Measurements from ENCODE around the gene OR5T2.
"Not testable (repeated sequence)": the region's sequence is repeated elsewhere in the genome, so short reads cannot be mapped to it uniquely, and the experiment has no call there.

The OR5T2 gene

DNA sequence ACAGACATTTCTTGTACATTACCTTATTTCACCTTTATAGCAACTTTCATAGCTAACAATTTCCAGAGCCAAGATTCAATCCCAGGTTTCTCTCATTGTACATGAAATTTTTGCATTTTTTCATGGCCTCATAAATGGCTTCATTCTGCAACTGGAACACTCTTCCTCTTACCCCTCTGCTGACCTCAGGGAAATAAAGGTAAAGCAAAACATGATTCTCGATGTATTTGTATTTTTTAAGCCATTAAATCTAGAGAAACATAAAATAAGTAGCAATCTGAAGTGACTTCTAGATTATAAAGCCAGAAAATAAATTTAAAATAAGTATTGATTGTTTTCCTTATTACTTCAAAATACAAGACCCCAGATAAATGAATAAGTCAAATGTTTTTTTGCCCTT is at the start of gene OR5T2:
Gene OR5T2 (minus strand): TSS at position 101 of the 400 bp plus-strand sequence. CDS start 1,193 bp downstream, outside the sequence.
- no peak for DNase-seq (ENCODE audit: low read depth, low spot score)

DNA sequence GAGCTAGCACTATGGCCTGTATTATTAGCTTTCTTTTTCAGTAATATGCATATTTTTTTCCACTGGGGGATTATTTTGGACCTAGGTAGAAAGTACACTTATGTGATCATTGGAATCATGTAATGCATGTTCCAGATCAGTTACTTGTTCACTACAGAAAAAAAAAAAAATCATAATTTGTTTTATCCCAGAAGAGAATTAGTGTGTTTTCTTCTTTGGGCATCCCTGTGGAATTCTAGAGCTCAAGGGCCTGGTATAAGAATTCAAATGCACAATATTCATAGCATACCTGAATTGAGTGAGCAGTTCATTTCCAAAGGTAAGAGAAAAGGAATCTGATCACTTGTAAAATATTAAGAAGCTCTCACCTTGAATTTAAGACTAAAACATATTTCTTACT is 39.8 kb upstream of the OR5T2 start, which contains the start of gene OR5T1:
Gene OR5T1 (plus strand): TSS at position 301 of the 400 bp plus-strand sequence. CDS start 1,485 bp downstream, outside the sequence.
- no peak for DNase-seq (ENCODE audit: low read depth, low spot score)

DNA sequence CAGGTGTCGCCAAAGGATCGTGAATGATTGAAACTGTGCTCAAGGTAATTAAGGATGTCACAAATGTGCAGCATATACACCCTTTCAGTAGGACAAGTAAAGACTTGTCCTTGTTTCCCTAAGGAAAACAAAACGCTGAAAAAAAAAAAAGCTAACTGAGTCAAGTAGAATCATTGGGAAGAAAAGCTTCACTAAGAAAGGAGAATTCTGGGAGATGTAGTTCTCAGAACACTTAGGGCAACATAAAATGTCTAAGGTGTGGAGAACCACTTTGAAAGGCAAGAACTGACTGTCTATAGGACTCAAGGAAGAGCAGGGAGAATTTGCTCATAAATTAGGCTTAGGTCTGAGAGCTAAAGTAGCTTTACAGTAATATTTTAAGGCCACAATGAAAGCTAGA is 37.0 kb upstream of the OR5T2 start:
- no peak for DNase-seq (ENCODE audit: low read depth, low spot score)

DNA sequence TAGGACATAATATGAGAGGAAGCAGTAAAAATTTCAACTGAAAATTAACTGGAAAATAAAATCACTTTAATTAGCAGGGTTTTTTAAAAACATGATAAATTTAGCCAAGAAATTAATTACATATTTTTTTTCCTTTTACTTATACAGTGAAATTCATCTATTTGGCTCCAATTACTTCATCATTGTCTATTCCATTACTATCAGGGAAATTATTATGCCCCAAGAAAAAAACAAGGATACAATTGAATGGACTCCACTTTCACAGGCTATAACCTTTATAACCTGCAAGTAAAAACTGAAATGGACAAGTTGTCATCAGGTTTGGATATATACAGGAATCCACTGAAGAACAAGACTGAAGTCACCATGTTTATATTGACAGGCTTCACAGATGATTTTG is 17.9 kb upstream of the OR5T2 start, which contains the start of gene OR5T3:
Gene OR5T3 (plus strand): TSS at position 301 of the 400 bp plus-strand sequence. CDS start 0 bp downstream, at position 301.
- DNase-seq (ENCODE audit: low read depth, low spot score): no peak

DNA sequence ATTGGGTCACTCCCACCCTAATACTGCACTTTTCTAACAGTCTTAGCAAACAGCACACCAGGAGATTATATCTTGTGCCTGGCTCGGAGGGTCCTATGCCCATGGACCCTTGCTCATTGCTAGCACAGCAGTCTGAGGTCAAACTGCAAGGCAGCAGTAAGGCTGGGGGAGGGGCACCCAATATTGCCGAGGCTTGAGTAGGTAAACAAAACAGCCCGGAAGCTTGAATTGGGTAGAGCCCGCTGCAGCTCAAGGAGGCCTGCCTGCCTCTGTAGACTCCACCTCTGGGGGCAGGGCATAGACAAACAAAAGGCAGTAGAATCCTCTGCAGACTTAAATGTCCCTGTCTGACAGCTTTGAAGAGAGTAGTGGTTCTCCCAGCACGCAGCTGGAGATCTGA is 14.3 kb downstream of the OR5T2 start:
- DNase-seq (ENCODE audit: low read depth, low spot score): not testable (repeated sequence)

DNA sequence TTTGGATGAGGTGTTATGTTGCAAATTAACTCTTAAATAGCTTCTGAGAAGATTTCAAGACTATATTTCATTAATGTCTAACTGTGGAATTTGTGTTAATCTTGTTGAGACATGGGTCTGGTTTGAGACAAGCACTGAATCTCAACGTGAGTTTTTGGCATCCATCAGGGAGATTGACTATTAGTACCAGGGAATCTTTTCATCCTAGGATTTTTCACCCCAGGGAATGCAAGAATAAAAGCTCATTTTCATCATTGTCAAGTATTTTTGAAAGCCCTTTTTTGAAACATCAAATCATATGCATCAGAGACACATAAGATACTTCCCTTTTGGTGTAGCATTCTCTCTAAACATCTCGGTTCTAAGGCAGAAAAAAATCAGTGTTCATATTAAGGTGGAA is 19.5 kb downstream of the OR5T2 start:
- DNase-seq (ENCODE audit: low read depth, low spot score): no peak

DNA sequence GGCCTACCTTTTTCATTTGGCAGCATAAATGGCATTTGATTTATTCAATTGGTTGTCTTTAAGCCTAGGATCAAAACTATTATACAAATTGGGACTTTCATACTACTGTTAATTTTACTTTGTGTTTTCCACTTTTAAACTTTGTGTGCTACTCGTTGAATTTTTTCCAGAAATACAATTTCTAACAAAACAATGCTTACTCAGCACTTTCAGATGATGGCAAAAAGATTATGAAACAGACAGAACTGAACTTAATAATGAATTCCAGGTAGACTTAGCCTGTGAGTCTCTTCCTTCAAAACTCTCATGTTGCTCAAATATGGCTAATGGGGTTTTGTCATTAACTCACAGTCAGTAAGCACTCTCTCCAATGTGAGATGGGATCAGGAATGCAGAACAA is 26.3 kb downstream of the OR5T2 start:
- no peak for DNase-seq (ENCODE audit: low read depth, low spot score)

DNA sequence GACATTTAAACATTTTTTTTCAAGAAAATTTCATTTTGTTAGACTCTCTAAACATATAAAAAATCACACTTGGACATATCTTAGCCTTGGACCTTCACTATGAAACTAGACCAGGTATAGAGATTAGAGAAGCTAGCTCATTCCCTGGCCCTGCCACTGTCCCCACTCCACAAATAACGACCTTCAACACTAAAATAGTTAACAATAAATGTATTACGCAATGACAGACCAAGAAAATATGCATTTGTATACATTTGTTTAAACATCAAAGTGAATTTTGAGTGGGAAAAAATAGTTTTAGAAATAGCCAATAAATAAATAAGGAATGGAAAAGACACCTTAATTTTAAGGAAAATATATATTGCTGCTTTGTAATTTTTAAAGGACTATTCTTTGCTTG is 36.7 kb downstream of the OR5T2 start:
- no peak for DNase-seq (ENCODE audit: low read depth, low spot score)

DNA sequence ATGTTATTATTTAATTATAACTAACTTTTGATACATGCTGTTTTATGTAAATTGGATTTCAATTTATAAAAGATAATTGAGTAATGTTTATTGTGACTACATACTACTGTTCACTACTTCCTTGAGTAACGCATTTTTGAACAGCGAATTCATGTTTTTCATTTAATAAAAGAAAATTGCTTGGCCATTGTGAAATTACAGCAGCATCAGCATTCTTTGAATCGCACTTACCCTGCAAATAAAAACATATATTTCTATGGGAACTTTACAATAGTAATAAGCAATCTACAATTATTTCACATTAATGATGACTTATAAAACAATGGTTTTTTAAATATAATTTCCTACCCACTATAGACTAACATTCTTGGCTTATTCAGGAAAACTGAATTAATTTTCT is 37.4 kb downstream of the OR5T2 start:
- DNase-seq (ENCODE audit: low read depth, low spot score): no peak

DNA sequence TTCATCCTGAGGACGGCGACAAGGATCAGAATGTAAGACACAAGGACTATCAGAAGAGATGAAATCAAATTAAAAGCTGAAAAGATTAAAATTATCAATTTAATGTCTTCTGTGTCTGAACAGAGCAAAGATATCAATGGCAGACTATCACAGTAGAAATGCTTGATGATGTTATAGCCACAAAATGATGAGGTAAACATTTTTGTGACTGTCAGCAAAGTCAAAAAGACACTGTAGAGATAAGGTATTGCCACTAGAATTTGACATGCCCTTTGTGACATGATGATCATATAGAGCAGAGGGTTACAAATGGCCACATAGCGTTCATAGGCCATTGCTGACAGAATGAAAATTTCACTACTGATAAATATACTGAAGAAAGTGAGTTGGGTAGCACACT is 45.5 kb downstream of the OR5T2 start:
- no peak for DNase-seq (ENCODE audit: low read depth, low spot score)

DNA sequence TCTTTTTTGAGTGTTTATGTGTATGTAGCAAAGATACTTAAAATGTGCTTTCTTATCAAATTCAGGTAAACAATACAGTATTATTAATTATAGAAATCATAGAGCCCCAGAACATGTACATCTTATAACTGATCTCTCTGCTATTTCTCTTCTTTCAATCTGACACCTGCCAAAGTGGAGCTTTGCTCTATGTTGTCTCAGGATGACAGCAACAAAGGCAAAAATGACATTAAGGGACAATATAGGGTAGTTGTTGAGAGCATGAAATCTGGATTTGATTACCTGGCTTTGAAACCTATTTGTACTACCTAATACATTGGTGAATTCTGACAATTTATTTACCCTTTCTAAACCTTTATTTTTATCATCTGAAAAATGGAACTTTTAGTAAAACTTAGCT is 50.6 kb downstream of the OR5T2 start:
- no peak for DNase-seq (ENCODE audit: low read depth, low spot score)
